ENCODE measurements around the gene RCSD1. TPM values are rescaled to one million over a fixed set of nuclear protein-coding genes. Genes with fewer than 3 reads are reported as not detected.

The RCSD1 gene
- total and polyA plus RNA-seq, 2 of the 13 experiments (the other 11 are each of a cell fraction or from before 2014, with no cell fraction given), result not detected

GRCh38 chr1:167666416-167666815 is 36.4 kb downstream of the RCSD1 start:
- intact Hi-C loops (cut with micrococcal nuclease; ENCODE audit: unreplicated experiment), result no loop called here
- no peak for TF ChIP-seq RBM22 (optimal IDR thresholded peaks at IDR 0.05; ENCODE audit: low read length)
- no peak for TF ChIP-seq GATA4 (IDR thresholded peaks at IDR 0.05; ENCODE audit: borderline replicate concordance, low read depth)
- TF ChIP-seq HNRNPK (IDR thresholded peaks at IDR 0.05; ENCODE audit: low read depth, low read length, poor library complexity, severe bottlenecking), result no peak
- TF ChIP-seq, protein P1, sequence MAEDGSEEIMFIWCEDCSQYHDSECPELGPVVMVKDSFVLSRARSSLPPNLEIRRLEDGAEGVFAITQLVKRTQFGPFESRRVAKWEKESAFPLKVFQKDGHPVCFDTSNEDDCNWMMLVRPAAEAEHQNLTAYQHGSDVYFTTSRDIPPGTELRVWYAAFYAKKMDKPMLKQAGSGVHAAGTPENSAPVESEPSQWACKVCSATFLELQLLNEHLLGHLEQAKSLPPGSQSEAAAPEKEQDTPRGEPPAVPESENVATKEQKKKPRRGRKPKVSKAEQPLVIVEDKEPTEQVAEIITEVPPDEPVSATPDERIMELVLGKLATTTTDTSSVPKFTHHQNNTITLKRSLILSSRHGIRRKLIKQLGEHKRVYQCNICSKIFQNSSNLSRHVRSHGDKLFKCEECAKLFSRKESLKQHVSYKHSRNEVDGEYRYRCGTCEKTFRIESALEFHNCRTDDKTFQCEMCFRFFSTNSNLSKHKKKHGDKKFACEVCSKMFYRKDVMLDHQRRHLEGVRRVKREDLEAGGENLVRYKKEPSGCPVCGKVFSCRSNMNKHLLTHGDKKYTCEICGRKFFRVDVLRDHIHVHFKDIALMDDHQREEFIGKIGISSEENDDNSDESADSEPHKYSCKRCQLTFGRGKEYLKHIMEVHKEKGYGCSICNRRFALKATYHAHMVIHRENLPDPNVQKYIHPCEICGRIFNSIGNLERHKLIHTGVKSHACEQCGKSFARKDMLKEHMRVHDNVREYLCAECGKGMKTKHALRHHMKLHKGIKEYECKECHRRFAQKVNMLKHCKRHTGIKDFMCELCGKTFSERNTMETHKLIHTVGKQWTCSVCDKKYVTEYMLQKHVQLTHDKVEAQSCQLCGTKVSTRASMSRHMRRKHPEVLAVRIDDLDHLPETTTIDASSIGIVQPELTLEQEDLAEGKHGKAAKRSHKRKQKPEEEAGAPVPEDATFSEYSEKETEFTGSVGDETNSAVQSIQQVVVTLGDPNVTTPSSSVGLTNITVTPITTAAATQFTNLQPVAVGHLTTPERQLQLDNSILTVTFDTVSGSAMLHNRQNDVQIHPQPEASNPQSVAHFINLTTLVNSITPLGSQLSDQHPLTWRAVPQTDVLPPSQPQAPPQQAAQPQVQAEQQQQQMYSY (CRISPR knock-in tag; IDR thresholded peaks at IDR 0.05), result no peak
- no peak for TF ChIP-seq ZKSCAN5 (CRISPR knock-in tag; IDR thresholded peaks at IDR 0.05)
- no peak for TF ChIP-seq SIX4 (CRISPR knock-in tag; IDR thresholded peaks at IDR 0.05)
- TF ChIP-seq PPARG (CRISPR knock-in tag; conservative IDR thresholded peaks at IDR 0.05), result no peak
- no peak for TF ChIP-seq ZNF251 (CRISPR knock-in tag; IDR thresholded peaks at IDR 0.05)
- TF ChIP-seq, protein P2, sequence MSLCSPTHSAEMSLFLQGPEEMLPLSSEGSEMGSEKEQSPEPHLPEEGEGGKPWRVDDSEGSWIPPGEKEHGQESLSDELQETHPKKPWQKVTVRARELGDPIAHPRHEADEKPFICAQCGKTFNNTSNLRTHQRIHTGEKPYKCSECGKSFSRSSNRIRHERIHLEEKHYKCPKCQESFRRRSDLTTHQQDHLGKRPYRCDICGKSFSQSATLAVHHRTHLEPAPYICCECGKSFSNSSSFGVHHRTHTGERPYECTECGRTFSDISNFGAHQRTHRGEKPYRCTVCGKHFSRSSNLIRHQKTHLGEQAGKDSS (CRISPR knock-in tag; IDR thresholded peaks at IDR 0.05; ENCODE audit: borderline replicate concordance, low read depth), result no peak

More at GRCh38 chr1:167666416-167666815, 36.4 kb downstream of the RCSD1 start:
- in situ Hi-C loops (cut with HindIII; ENCODE audit: extremely low pct_ligation_motif_present, low pct_unique_long_range_greater_than_20kb), result no loop called here
- ChIA-PET CTCF (ENCODE audit: low intra/inter-chr PET ratio, low total read pairs) (no interaction called here), POLR2A (no interaction called here)
- no peak overlapping the region for H2AFZ ChIP-seq (ENCODE audit: low read length)
- H3K27ac ChIP-seq (ENCODE audit: extremely low read length, insufficient read depth, low read length), result no peak overlapping the region
- 45% methylated on average over 4 of the region's 4 CpGs for WGBS (ENCODE audit: low lambda C conversion rate)
- no peaks in the 10 kb centered on the region for H4K20me1 ChIP-seq (ENCODE audit: insufficient read depth, low read length)
- H3K36me3 ChIP-seq (replicated peaks in 1 of 2; ENCODE audit: control insufficient read depth in 1 of 2, insufficient read depth in 2 of 2, low read length in 2 of 2), result no peaks in the 10 kb centered on the region
- H3K9me3 ChIP-seq (ENCODE audit: low read length), result no peaks in the 10 kb centered on the region
- H3K79me2 ChIP-seq (ENCODE audit: insufficient read depth, low read length), result no peaks in the 10 kb centered on the region
- FAIRE-seq (no peak), ATAC-seq (no peak), DNase-seq (ENCODE audit: low spot score) (no peak)
- H3K4me2 ChIP-seq (ENCODE audit: low read depth, low read length), result no peak overlapping the region
- no peak overlapping the region for H3K4me3 ChIP-seq (replicated peaks in 1 of 3; ENCODE audit: insufficient read depth in 1 of 3, low read depth in 2 of 3, low read length in 3 of 3)
- H3K9ac ChIP-seq (ENCODE audit: insufficient read depth, low read depth, low read length), result no peak overlapping the region
- H3K27me3 ChIP-seq (ENCODE audit: control insufficient read depth in 1 of 2, insufficient read depth in 2 of 2, low read length in 2 of 2), result peaks cover 0 to 13% of the 10 kb centered on the region in 2 experiments; a peak in 1 of 5 replicates
- no TSS peak for BruUV-seq (replicated peaks)
- H3K4me1 ChIP-seq (ENCODE audit: insufficient read depth, low read length), result no peaks in the 10 kb centered on the region
